GM21723 (cell line): ENCODE data around the gene YKT6.
"Not testable (repeated sequence)": the region's sequence is repeated elsewhere in the genome, so short reads cannot be mapped to it uniquely, and the experiment has no call there.

ENCODE experiments used
- ATAC-seq: cut with Tn5 transposase; IDR thresholded peaks from one replicate; pipeline ENCODE4 v1.9.1; 2021; ENCODE audit warnings: mild to moderate bottlenecking, moderate library complexity; ENCODE audit not compliant: unreplicated experiment

YKT6 gene

DNA sequence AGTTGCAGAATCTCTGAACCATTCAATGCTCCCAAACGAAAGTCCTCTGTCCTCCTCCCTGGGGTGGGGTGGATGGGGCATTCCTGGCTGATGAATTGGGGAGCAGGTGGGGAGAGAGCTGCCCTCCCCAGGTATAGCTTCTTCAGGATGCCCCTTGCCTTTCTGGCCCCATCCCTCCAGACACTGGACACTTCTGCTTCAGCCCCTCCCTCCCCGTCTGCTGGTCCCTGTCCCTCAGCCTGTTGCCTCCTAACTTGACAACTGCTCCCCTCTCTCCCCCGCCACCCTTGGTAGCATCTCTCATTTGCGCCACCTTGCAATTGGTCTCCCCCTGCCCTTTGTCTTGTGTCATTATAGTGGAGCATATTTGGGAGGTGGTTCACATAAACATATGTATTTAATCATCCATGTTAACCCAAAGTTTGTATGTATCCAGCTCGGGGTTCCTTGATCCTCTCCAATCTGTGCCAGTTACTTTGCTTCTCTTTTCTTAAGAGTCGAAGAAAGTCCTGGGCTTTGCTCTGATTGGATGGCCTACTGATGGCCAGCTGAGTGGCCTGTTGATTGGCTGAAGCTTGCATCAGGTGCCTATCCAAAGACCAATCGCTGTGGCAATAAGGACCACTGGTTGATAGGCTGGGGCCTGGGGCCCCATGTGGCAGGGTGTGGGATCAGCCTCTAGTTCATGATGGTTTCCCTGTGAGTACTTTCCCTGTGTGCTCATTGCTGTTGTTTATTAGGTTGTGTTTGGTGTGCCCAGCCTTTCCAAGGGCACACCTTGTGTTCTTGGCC lies 7.6 kb upstream of the YKT6 start:
- ATAC-seq, result no peak

DNA sequence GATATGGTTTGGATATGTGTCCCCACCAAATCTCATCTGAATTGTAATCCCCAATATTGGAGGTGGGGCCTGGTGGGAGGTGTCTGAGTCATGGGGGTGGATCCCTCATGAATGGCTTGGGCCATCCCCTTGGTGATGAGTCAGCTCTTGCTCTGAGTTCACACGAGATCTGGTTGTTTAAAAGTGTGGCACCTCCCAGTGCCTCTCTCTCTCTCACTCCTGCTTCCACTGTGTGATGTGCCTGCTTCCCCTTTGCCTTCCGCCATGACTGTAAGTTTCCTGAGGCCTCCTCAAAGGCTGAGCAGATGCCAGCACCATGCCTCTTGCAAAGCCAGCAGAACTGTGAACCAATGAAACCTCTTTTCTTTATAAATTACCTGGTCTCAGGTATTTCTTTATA lies 6.7 kb upstream of the YKT6 start:
- ATAC-seq, result no peak

- no peak for ATAC-seq
Measured at GRCh38 chr7:44194562-44195145, 6.1 kb upstream of the YKT6 start.

DNA sequence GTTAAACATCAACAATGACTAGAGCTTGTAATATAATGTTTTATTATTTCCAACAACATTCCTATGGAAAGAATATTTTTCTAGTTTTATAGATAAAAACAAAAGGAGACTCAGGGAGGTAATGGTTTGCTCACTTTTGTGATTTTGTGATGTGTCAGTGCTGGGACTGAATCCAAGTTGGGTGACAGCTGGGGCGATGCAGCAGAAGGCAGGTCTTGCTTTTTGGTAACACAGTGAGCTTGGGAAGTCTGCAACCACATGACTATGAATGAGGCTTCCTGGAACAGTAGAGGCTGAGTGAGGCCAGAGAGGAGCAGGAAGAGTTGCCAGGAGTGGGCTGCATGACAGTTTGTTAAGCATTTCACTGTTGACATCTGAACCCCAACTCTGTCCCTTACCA lies 4.9 kb upstream of the YKT6 start:
- ATAC-seq, result no peak

DNA sequence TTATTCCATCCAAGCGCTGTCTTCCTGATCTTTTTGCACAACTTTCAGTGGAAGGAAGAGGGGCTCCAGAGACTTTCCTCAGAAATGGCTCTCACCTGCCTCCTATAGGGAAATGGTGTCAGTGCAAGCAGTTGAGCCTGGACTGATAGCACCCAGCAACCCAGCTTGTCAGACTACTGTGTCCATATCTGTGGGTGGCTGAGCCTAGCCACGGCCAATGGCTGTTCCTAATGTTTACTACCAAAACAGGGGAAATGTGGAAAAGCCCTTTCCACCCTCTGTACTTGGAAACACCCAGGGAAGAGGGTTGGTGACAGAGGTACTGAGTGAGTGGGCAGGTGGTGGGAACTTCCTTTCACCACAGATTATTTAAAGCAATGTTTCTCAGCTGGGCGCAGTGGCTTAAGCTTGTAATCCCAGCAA lies 4.3 kb upstream of the YKT6 start:
- no peak for ATAC-seq

DNA sequence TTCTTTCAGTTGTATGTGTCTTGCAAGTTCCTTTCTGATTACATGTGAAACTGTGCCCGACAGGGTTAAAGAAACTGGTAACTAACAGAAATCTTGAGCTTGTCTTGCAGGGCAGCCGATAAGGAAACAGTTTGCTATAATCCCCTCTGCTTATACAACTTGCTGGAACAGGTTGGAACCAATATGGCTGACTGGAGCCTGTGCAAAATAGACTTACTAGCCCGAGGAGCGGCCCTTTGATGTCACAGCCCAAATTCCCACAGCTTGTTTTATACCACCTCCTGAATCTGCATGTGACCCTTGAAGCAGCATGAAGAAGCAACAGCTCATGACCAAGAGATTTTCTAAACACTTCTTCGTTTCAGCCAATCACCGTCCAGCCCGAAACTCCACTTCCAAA lies 3.3 kb upstream of the YKT6 start:
- ATAC-seq, result no peak

- ATAC-seq, result not testable (repeated sequence)
Measured at GRCh38 chr7:44200163-44200562, 615 bp upstream of the YKT6 start.

DNA sequence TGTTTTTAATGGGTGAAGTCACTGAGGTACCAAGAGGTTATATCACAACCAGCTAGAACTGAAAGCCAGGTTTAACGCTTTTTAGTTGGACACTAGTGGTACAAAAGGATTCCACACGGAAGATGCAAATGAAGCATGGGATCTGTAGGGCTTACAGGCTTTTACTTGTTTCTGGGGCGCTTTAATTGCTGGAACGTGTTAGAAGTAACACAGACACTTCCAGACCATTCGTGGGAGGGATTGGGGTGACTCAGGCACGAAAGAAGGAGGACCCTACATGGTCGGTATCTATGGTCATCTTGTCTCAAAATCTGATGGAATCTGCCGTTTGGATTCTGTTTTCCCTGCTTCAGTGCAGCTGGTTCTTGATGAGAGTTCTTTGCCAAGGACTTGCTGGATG lies 1.0 kb downstream of the YKT6 start:
- ATAC-seq, result no peak

GRCh38 chr7:44206008-44206407 lies 5.2 kb downstream of the YKT6 start:
- ATAC-seq, result no peak

- ATAC-seq, result no peak
Measured at GRCh38 chr7:44208085-44208484, 7.3 kb downstream of the YKT6 start.

DNA sequence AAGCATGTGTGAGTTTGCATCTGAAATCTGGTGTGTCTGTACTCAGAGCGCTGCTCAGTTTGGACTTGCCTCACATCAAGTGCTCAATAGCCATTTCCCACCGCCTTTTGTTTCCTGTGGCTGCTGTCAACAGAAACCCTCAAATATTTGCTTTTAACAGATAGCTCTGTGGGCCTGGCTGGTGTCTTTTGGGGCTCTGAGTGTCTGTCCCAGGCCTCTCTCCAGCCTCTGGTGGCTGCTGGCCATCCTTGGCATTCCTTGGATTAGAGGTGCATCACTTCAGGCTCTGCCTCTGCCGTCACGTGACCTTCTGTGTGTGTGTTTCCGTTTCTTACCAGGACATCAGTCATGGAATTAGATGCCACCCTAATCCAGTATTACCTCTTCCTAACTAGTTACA lies 9.3 kb downstream of the YKT6 start:
- no peak for ATAC-seq

- no peak for ATAC-seq
Measured at GRCh38 chr7:44211126-44211675, 10.4 kb downstream of the YKT6 start.

DNA sequence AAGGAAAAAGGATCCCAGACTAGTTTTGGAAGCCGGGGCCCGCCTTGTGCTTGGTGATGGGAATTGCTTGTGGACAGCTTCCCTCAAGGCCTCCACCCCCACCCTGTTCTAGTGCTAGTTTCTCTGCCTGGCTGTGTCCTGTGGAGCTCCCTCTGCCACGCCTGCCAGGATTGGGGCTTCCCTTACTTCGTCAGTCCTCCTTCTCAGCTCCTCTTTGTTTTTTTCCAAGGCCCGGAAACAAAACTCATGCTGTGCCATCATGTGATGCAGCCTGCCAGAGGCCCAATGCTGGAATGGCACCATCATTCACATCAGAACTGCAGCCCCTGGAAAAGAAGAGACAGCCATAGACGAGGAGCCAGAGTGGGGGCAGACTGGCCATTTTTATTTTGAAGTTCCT lies 11.2 kb downstream of the YKT6 start:
- no peak for ATAC-seq

DNA sequence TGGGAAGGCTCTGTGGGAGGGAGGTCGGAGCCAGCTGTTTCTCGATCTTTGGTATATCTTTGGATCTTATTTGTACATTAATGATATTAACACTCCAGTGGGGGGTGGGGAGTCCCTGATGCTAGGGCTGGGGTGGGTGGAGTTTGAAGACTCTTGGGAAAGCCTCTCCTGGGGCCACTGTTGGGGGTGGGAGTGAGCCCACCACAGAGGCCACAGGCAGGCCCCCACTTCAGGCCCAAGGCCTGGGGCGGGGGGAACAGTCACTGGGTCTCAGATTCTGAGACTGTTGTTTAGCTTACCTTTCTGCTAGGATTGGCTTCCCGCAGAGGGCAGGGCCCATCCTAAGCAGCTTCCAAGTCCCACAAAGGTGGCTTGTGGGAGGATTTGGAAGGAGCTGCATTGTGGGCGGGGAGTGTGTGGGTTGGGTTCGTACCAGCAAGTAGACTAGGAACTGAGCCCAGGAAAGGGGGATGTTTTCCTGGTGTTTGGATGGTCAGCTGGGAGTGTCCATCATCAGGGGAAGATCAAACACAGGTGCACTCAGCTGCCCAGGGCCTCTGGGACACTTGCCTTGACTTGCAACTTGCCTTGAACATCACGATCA lies 11.9 kb downstream of the YKT6 start:
- ATAC-seq, result no peak

DNA sequence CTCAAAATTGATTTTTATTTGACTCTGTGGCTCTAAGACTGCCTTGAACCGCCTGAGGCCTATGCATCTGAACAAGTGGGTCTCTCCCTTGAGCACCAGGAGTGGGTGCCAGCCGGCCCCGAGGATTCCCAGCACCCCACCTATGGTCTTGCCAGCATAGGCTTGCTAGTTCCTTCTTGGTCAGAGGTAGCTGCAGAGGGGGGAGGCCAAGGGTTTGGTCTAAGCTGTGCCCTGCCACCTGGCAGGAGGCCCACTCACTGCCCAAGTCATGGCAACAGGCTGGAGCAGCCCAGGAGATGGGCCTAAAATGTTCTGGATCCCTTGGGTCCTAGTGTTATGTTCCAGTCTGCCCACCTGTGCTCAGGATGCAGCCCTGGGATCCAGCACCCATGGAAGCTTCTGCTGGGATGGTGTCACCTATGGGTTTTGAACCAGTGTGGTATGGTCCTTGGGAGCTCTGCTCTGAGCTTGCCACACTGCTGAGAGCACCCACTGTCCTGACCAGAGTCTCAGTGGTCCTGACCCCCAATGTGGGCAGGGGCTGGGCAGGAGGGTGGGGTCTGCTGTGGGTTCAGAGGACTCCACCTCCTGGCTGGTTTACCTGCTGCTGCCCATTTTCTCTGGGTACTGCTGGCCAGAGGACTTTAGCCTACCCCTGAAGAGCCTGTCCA lies 12.6 kb downstream of the YKT6 start:
- no peak for ATAC-seq

DNA sequence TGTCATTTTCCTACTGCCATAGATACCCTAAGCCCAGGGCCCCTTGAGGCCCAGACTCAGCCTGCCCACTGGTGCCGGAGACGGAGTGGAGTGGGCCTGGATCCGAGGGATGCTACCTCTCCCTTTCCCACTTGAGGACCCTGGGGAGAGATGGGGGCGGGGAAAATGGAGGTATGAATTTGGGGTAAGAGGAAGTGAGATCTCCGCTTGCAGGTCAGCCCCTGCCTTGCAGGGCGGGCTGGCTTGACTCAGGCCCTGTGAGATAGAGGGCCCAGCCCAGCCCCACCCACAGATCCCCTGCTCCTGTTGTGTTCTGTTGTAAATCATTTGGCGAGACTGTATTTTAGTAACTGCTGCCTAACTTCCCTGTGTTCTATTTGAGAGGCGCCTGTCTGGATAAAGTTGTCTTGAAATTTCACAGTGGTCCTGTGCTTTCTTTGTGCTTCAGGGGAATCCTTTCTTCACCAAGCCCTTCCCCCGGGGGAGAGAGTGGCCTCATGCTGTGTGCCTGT lies 13.2 kb downstream of the YKT6 start:
- no peak for ATAC-seq

DNA sequence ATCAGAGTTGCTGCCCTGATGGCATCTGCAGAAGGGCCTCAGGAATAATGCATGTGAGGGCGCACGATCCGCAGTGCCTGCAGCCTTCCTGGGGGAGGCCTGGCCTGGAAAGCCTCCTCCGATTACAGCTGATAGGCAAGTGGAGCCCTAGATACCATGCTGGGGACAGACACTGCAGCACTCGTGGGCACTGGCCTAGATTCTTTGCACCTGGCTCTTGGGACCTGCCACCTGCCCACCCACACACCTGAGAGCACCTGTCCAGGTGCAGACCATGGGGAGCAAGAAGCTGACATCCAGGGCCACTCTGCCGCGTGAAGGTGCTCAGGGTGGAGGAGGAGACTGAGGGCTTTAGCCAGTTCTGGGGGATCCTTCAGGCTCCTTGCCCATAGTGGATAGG lies 14.8 kb downstream of the YKT6 start:
- ATAC-seq, result no peak

- no peak for ATAC-seq
Measured at GRCh38 chr7:44216019-44216418, 15.2 kb downstream of the YKT6 start.

DNA sequence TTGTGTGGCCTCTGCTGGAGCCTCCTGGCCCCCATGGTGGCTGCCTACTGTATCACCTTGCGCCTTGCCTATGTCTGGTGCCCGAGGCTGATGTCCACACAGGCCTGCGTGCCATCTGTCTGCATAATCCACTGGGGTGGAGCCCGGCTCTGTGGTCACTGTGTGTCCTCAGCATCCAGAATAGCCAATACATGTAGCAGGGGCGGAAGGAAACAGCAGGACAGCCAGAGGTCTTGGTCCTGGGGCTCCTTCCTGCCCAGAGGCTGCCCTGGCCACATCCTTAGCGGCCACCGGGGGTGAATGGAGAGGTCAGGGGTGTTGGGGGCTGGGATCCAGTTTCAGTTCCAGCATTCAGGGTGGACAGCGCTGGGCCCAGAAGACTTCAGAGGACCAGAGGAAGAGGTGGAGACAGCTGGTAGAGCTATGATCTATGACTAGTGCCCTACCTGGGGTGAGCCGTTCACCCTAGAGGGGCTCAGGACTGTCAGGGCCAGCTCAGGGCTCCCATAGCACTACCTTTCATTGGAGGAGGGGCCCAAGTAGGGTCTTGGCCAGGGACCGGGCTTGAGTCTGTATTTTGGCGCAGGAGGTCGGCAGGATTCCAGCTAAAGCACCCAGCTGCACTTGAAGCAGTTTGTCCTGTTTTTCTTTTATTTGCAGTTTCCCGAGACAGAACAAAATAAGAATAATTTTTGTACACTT lies 15.9 kb downstream of the YKT6 start:
- ATAC-seq, result no peak

- ATAC-seq, result no peak
Measured at GRCh38 chr7:44217223-44217714, 16.5 kb downstream of the YKT6 start.
